C4-2B (cell line): ENCODE results near the gene PPP3CA.

Experiments
- ZFX ChIP-seq: fragments of 450-650 bp; IDR thresholded peaks from 2 replicates; pipeline ENCODE4 v1.6.1; 2017
- TF ChIP-seq, protein P1 (sequence below): fragments of 450-650 bp; conservative IDR thresholded peaks from 2 replicates; pipeline ENCODE4 v1.5.1; 2017; ENCODE audit warnings: mild to moderate bottlenecking

DNA sequence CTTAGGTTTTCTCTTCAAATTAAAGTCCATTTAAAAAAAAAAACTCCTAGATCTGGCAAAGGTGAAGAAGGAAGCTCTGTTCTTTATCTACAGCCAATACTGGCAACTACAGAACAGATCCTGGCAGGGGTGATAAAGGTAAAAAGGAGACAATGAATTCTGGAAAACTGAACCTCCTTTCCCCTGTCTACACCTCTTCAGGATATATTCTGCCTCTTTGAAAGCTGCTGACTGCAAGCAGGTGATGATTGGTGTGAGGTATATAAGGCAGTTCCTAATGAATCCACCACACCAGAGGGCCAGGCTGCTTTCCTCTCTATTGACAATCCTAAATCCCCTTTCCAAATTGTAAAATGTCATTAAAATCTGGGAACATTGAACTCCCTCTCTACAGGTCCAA, 370.1 kb downstream of the PPP3CA start:
- TF ChIP-seq, protein P1, sequence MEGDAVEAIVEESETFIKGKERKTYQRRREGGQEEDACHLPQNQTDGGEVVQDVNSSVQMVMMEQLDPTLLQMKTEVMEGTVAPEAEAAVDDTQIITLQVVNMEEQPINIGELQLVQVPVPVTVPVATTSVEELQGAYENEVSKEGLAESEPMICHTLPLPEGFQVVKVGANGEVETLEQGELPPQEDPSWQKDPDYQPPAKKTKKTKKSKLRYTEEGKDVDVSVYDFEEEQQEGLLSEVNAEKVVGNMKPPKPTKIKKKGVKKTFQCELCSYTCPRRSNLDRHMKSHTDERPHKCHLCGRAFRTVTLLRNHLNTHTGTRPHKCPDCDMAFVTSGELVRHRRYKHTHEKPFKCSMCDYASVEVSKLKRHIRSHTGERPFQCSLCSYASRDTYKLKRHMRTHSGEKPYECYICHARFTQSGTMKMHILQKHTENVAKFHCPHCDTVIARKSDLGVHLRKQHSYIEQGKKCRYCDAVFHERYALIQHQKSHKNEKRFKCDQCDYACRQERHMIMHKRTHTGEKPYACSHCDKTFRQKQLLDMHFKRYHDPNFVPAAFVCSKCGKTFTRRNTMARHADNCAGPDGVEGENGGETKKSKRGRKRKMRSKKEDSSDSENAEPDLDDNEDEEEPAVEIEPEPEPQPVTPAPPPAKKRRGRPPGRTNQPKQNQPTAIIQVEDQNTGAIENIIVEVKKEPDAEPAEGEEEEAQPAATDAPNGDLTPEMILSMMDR: no peak
- no peak for TF ChIP-seq ZFX
